ENCODE measurements around the gene PAWR. TPM values are rescaled to one million over a fixed set of nuclear protein-coding genes. Genes with fewer than 3 reads are reported as not detected.

Gene PAWR
- total RNA-seq, 1 experiment from 2014 or later, result 106 TPM

DNA sequence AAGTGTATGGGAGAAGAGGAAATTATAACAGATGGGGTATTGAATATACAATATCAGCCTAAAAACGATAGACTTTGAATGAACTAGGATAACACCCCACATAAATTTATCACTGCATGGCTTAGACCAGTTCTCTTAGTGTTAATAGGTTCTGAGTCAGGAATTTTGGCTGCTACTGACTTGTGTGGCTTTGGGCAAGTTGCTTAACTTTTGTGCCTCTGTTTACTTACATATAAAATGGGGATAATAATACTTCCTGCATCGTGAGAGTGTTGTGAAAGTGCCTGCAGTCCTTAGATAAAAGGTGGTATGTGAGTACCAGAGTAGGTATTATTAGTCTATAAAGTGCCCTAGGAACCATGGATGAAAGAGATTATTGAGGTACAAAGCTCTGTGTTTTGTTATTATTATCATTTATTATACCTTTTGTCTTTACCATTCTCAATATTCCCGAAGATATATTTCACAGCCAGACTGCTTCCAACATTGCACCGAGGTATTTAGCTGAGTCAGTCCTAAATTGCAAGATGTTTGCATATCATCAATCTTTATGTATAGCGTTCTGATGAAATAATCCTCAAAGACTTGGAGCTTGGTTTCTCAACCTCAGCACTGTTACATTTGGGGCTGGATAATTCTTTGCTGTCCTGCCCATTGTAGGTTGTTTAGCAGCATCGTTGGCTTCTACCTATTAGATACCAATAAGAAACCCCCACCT lies 2.3 kb upstream of the PAWR start:
- ChIA-PET CTCF (no interaction called here), POLR2A (no interaction called here), RAD21 (ENCODE audit: low non-redundant PET in 1 of 2, low total read pairs in 2 of 2, uncharacterized antibody in 2 of 2, unreplicated experiment in 2 of 2) (no interaction called here)
- Histone ChIP-seq H3K4me2 (ENCODE audit: low read length) (no peak overlapping the region), H3K4me1 (ENCODE audit: control insufficient read depth in 1 of 2, insufficient read depth in 2 of 2, low read length in 2 of 2) (peaks cover 10 to 21% of the 10 kb centered on the region in 2 experiments), H3K36me3 (ENCODE audit: control insufficient read depth in 1 of 2, insufficient read depth in 2 of 2, low read length in 2 of 2) (no peaks in the 10 kb centered on the region), H3K9ac (ENCODE audit: low read length) (no peak overlapping the region), H3K4me3 (replicated peaks in 1 of 2; ENCODE audit: low read depth in 1 of 2, low read length in 2 of 2) (no peak overlapping the region), H3K9me3 (ENCODE audit: control insufficient read depth in 1 of 2, insufficient read depth in 1 of 2, low read depth in 1 of 2, low read length in 2 of 2) (no peaks in the 10 kb centered on the region), H3K27ac (ENCODE audit: low read depth, low read length) (no peak overlapping the region), H4K20me1 (ENCODE audit: insufficient read depth) (no peaks in the 10 kb centered on the region), H3K9me2 (ENCODE audit: insufficient read depth) (no peaks in the 10 kb centered on the region), H3K27me3 (ENCODE audit: insufficient read depth, low read length) (no peaks in the 10 kb centered on the region), H3K79me2 (ENCODE audit: insufficient read depth, low read length) (peaks cover 21% of the 10 kb centered on the region), H2AFZ (ENCODE audit: low read depth, low read length, poor library complexity, severe bottlenecking) (no peak overlapping the region)
- TF ChIP-seq ZNF274 (IDR thresholded peaks at IDR 0.05; ENCODE audit: low read depth, low read length) (no peak), ELF1 (IDR thresholded peaks at IDR 0.05; ENCODE audit: borderline replicate concordance, low read depth) (no peak), TCF7L2 (IDR thresholded peaks at IDR 0.05; ENCODE audit: borderline replicate concordance, extremely low read depth, insufficient read depth, insufficient read length) (no peak), RAD21 (IDR thresholded peaks at IDR 0.05; ENCODE audit: low read depth) (no peak), POLR2A (IDR thresholded peaks at IDR 0.05; ENCODE audit: borderline replicate concordance, extremely low read depth, insufficient read depth, insufficient read length) (no peak), FOSL1 (IDR thresholded peaks at IDR 0.05; ENCODE audit: low read depth) (no peak), ZFX (IDR thresholded peaks at IDR 0.05) (no peak), ZBTB33 (IDR thresholded peaks at IDR 0.05; ENCODE audit: extremely low read depth, insufficient replicate concordance, low read length) (no peak), YY1 (IDR thresholded peaks at IDR 0.05; ENCODE audit: extremely low read depth, insufficient replicate concordance, low read depth, low read length) (no peak), ATF3 (IDR thresholded peaks at IDR 0.05) (no peak), CEBPB (IDR thresholded peaks at IDR 0.05; ENCODE audit: low read depth) (no peak), CBX3 (IDR thresholded peaks at IDR 0.05; ENCODE audit: low read depth) (no peak), POLR2AphosphoS5 (IDR thresholded peaks at IDR 0.05; ENCODE audit: low read depth, low read length) (no peak), JUND (IDR thresholded peaks at IDR 0.05) (no peak), EZH2phosphoT487 (IDR thresholded peaks at IDR 0.05; ENCODE audit: borderline replicate concordance) (no peak)
- TF ChIP-seq, protein P1, sequence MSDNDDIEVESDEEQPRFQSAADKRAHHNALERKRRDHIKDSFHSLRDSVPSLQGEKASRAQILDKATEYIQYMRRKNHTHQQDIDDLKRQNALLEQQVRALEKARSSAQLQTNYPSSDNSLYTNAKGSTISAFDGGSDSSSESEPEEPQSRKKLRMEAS (IDR thresholded peaks at IDR 0.05), result no peak
- TF ChIP-seq, protein P2, sequence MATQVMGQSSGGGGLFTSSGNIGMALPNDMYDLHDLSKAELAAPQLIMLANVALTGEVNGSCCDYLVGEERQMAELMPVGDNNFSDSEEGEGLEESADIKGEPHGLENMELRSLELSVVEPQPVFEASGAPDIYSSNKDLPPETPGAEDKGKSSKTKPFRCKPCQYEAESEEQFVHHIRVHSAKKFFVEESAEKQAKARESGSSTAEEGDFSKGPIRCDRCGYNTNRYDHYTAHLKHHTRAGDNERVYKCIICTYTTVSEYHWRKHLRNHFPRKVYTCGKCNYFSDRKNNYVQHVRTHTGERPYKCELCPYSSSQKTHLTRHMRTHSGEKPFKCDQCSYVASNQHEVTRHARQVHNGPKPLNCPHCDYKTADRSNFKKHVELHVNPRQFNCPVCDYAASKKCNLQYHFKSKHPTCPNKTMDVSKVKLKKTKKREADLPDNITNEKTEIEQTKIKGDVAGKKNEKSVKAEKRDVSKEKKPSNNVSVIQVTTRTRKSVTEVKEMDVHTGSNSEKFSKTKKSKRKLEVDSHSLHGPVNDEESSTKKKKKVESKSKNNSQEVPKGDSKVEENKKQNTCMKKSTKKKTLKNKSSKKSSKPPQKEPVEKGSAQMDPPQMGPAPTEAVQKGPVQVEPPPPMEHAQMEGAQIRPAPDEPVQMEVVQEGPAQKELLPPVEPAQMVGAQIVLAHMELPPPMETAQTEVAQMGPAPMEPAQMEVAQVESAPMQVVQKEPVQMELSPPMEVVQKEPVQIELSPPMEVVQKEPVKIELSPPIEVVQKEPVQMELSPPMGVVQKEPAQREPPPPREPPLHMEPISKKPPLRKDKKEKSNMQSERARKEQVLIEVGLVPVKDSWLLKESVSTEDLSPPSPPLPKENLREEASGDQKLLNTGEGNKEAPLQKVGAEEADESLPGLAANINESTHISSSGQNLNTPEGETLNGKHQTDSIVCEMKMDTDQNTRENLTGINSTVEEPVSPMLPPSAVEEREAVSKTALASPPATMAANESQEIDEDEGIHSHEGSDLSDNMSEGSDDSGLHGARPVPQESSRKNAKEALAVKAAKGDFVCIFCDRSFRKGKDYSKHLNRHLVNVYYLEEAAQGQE (IDR thresholded peaks at IDR 0.05; ENCODE audit: low read depth), result no peak
- TF ChIP-seq, protein P3, sequence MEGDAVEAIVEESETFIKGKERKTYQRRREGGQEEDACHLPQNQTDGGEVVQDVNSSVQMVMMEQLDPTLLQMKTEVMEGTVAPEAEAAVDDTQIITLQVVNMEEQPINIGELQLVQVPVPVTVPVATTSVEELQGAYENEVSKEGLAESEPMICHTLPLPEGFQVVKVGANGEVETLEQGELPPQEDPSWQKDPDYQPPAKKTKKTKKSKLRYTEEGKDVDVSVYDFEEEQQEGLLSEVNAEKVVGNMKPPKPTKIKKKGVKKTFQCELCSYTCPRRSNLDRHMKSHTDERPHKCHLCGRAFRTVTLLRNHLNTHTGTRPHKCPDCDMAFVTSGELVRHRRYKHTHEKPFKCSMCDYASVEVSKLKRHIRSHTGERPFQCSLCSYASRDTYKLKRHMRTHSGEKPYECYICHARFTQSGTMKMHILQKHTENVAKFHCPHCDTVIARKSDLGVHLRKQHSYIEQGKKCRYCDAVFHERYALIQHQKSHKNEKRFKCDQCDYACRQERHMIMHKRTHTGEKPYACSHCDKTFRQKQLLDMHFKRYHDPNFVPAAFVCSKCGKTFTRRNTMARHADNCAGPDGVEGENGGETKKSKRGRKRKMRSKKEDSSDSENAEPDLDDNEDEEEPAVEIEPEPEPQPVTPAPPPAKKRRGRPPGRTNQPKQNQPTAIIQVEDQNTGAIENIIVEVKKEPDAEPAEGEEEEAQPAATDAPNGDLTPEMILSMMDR (IDR thresholded peaks at IDR 0.05 in 2 of 3, conservative IDR thresholded peaks at IDR 0.05 in 1 of 3; ENCODE audit: borderline replicate concordance in 1 of 3, insufficient read depth in 1 of 3, low read depth in 2 of 3, low read length in 2 of 3), result no peak
- BruUV-seq (replicated peaks), result no TSS peak
- no peak for DNase-seq (ENCODE audit: low read depth, low spot score)
- no peak for ATAC-seq
- intact Hi-C loops (cut with micrococcal nuclease), result loop anchor here (5.0 kb wide), 1 partner anchor 136 kb away; no protein-coding TSS in a partner anchor
